22Rv1 (cell line): ENCODE results near the gene GREB1L.

ENCODE experiments used
- ZFX ChIP-seq: fragments of 450-650 bp; IDR thresholded peaks from 2 replicates; pipeline ENCODE4 v1.6.1; 2017; ENCODE audit warnings: antibody characterized with exemption, borderline replicate concordance
- TF ChIP-seq, protein P1 (sequence below): fragments of 450-650 bp; IDR thresholded peaks from 2 replicates; pipeline ENCODE4 v1.5.1; 2017; ENCODE audit warnings: mild to moderate bottlenecking

DNA sequence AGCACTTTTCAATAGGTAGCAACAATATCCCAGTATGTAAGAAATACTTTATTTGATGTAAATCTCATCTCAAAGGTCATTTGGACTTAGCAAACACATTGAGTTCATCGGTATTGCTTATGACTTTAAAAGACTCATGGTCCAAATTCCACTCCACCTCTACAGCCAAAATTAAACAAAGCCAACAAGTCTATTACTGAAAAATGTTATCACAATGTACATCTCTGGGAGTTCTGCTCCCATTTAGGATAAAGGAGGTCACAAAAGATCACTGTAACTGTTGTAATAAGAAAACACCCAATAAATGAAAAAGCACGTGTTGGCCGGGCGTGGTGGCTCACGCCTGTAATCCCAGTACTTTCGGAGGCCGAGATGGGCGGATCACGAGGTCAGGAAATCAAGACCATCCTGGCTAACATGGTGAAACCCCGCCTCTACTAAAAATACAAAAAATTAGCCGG lies 308.5 kb downstream of the GREB1L start:
- TF ChIP-seq, protein P1, sequence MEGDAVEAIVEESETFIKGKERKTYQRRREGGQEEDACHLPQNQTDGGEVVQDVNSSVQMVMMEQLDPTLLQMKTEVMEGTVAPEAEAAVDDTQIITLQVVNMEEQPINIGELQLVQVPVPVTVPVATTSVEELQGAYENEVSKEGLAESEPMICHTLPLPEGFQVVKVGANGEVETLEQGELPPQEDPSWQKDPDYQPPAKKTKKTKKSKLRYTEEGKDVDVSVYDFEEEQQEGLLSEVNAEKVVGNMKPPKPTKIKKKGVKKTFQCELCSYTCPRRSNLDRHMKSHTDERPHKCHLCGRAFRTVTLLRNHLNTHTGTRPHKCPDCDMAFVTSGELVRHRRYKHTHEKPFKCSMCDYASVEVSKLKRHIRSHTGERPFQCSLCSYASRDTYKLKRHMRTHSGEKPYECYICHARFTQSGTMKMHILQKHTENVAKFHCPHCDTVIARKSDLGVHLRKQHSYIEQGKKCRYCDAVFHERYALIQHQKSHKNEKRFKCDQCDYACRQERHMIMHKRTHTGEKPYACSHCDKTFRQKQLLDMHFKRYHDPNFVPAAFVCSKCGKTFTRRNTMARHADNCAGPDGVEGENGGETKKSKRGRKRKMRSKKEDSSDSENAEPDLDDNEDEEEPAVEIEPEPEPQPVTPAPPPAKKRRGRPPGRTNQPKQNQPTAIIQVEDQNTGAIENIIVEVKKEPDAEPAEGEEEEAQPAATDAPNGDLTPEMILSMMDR = no peak
- TF ChIP-seq ZFX = no peak
